Kidney (tissue), 14 donors: Measurements from ENCODE around the gene OR1L6. TPM values are rescaled to one million over a fixed set of nuclear protein-coding genes. Genes with fewer than 3 reads are reported as not detected.

Experiments
- DNase-seq, 5 donors: peaks; one replicate each; pipeline ENCODE4 v3.0.0-alpha.2; 2013 to 2020
- FAIRE-seq: peaks from 2 replicates; lab custom pipeline; 2012; peaks lifted over from hg19 to GRCh38; lab: Jason Lieb, UNC
- H3K27ac ChIP-seq, 2 donors: one replicate each; pipeline ENCODE4 v1.7.0; 2013; ENCODE audit warnings: low read depth in 2 of 2, low read length in 2 of 2, inconsistent platforms in 1 of 2
- H3K27me3 ChIP-seq: one replicate; pipeline ENCODE4 v1.7.1; 2013; ENCODE audit warnings: low read length, inconsistent platforms; ENCODE audit not compliant: control insufficient read depth, insufficient read depth
- H3K36me3 ChIP-seq, 3 donors: one replicate each; pipeline versions ENCODE4 v1.7.0 to v1.7.1; 2013; ENCODE audit warnings: low read length in 3 of 3, control low read depth in 1 of 3, inconsistent platforms in 1 of 3; ENCODE audit not compliant: insufficient read depth in 3 of 3, control insufficient read depth in 2 of 3
- H3K4me1 ChIP-seq, 3 donors: one replicate each; pipeline versions ENCODE4 v1.7.0 to v1.7.1; 2013; ENCODE audit warnings: low read length in 3 of 3, inconsistent platforms in 1 of 3, low read depth in 1 of 3; ENCODE audit not compliant: control insufficient read depth in 2 of 3, insufficient read depth in 2 of 3
- H3K4me3 ChIP-seq, 3 donors: one replicate each; pipeline versions ENCODE4 v1.7.0 to v1.8.1; 2013; ENCODE audit warnings: low read length in 3 of 3, control low read depth in 1 of 3, inconsistent platforms in 1 of 3
- H3K9ac ChIP-seq, 3 donors: one replicate each; pipeline versions ENCODE4 v1.7.0 to v1.7.1; 2013; ENCODE audit warnings: low read length in 3 of 3, control low read depth in 1 of 3, inconsistent platforms in 1 of 3
- H3K9me3 ChIP-seq, 3 donors: one replicate each; pipeline versions ENCODE4 v1.7.0 to v1.7.1; 2013; ENCODE audit warnings: low read length in 3 of 3, control low read depth in 1 of 3, inconsistent platforms in 1 of 3; ENCODE audit not compliant: control insufficient read depth in 2 of 3, insufficient read depth in 1 of 3
- CTCF ChIP-seq: IDR thresholded peaks from 3 replicates; pipeline ENCODE4 v1.5.1; 2012; ENCODE audit warnings: mild to moderate bottlenecking, moderate library complexity, borderline replicate concordance; ENCODE audit not compliant: insufficient read depth; ENCODE audit errors: extremely low read depth
- intact Hi-C: fragments of 100-400 bp; cut with DNase I; formaldehyde crosslinking; loops from one replicate; pipeline ENCODE4 v1.11.1; 2022
- polyA plus RNA-seq: library from polyadenylated mRNA; stranded (reverse); fragments of 350-450 nt; fragmentation: Illumina TruSeq; extraction: RNeasy Lipid Tissue Mini Kit (QIAGEN cat#74804); gene quantifications from one replicate; pipeline ENCODE4 v1.2.3, GENCODE V29; 2014; ENCODE audit warnings: low read depth, low replicate concordance; ENCODE audit not compliant: insufficient read depth
- total RNA-seq: library from RNA; stranded (reverse); fragmentation: NEBNext Ultra II Directional; extraction: Animal tissue kit (Norgen Biotek cat#: 25700); gene quantifications from one replicate; pipeline ENCODE4 v1.2.1, GENCODE V29; 2021
- donor health status: control.
- donor health status: control.
- donor health status: control.
- donor health status: control.
- donor health status: control.
- donor health status: DM: yes; HTN: yes; CAD: no.
- donor health status: Normal renal cell carcinoma (clear cell type).

The OR1L6 gene
- total and polyA plus RNA-seq, 2 donors from 2014 or later = not detected

GRCh38 chr9:122780026-122780425 is 37.9 kb downstream of the OR1L6 start:
- Histone ChIP-seq H3K9ac (no peak overlapping the region), H3K27me3 (no peaks in the 10 kb centered on the region), H3K27ac (no peak overlapping the region), H3K4me3 (no peak overlapping the region), H3K36me3 (no peaks in the 10 kb centered on the region), H3K4me1 (no peaks in the 10 kb centered on the region), H3K9me3 (no peaks in the 10 kb centered on the region)
- FAIRE-seq (no peak), DNase-seq (no peak)
- TF ChIP-seq CTCF = no peak
- intact Hi-C loops = no loop called here

GRCh38 chr9:122781671-122782070 is 39.6 kb downstream of the OR1L6 start:
- FAIRE-seq (no peak), DNase-seq (no peak)
- intact Hi-C loops = no loop called here
- H3K9ac ChIP-seq = no peak overlapping the region
- H3K4me3 ChIP-seq = no peak overlapping the region
- no peaks in the 10 kb centered on the region for H3K27me3 ChIP-seq
- no peaks in the 10 kb centered on the region for H3K9me3 ChIP-seq
- H3K27ac ChIP-seq = no peak overlapping the region
- no peaks in the 10 kb centered on the region for H3K4me1 ChIP-seq
- H3K36me3 ChIP-seq = no peaks in the 10 kb centered on the region
- TF ChIP-seq CTCF = no peak

- Histone ChIP-seq H3K27me3 (no peaks in the 10 kb centered on the region), H3K9me3 (no peaks in the 10 kb centered on the region), H3K9ac (no peak overlapping the region), H3K36me3 (no peaks in the 10 kb centered on the region), H3K27ac (no peak overlapping the region), H3K4me3 (no peak overlapping the region), H3K4me1 (no peaks in the 10 kb centered on the region)
- intact Hi-C loops = no loop called here
- FAIRE-seq = no peak
- TF ChIP-seq CTCF = no peak
- DNase-seq = no peak
These were observed 43.2 kb downstream of the OR1L6 start for GRCh38 chr9:122785269-122785668.

GRCh38 chr9:122786338-122786737 is 44.2 kb downstream of the OR1L6 start:
- H3K4me1 ChIP-seq = no peaks in the 10 kb centered on the region
- intact Hi-C loops = no loop called here
- H3K9ac ChIP-seq = no peak overlapping the region
- no peaks in the 10 kb centered on the region for H3K36me3 ChIP-seq
- H3K9me3 ChIP-seq = no peaks in the 10 kb centered on the region
- TF ChIP-seq CTCF = no peak
- no peak overlapping the region for H3K27ac ChIP-seq
- no peak for DNase-seq
- H3K27me3 ChIP-seq = no peaks in the 10 kb centered on the region
- H3K4me3 ChIP-seq = no peak overlapping the region
- no peak for FAIRE-seq
